Activated naive CD4-positive, alpha-beta T cell treated with anti-CD3 and anti-CD28 coated beads for 36 hours (primary cell): ENCODE measurements around the gene CRIP1. TPM values are rescaled to one million over a fixed set of nuclear protein-coding genes. Genes with fewer than 3 reads are reported as not detected.

Experiments
- CTCF ChIA-PET: fragments of 350-600 bp; sonication (Branson Sonifier 250); formaldehyde crosslinking; loops from one replicate; lab custom pipeline; 2021; ENCODE audit warnings: antibody characterized with exemption; lab: Charles Lee
- DNase-seq: peaks from one replicate; pipeline ENCODE4 v3.0.0-alpha.2; 2020
- H3K27ac Mint-ChIP-seq: one replicate; pipeline ENCODE4 v1.8.0; 2021; ENCODE audit warnings: mild to moderate bottlenecking, mixed read lengths
- H3K27me3 Mint-ChIP-seq: one replicate; pipeline ENCODE4 v1.8.0; 2021; ENCODE audit warnings: low read depth, mixed read lengths
- H3K36me3 Mint-ChIP-seq: one replicate; pipeline ENCODE4 v1.8.0; 2021; ENCODE audit warnings: low read depth, mixed read lengths
- H3K4me1 Mint-ChIP-seq: one replicate; pipeline ENCODE4 v1.8.0; 2021; ENCODE audit warnings: low read depth, mixed read lengths
- H3K4me3 Mint-ChIP-seq: one replicate; pipeline ENCODE4 v1.8.0; 2021; ENCODE audit warnings: mild to moderate bottlenecking, moderate library complexity, mixed read lengths
- H3K9me3 Mint-ChIP-seq: one replicate; pipeline ENCODE4 v1.8.0; 2021; ENCODE audit warnings: mixed read lengths
- intact Hi-C: fragments of 100-400 bp; cut with micrococcal nuclease; formaldehyde crosslinking; loops from one replicate; pipeline ENCODE4 v1.15.1; 2023
- total RNA-seq, 2 experiments: library from RNA; stranded (reverse); gene quantifications; one replicate each; pipeline ENCODE4 v1.2.3, GENCODE V29; 2021

CRIP1 gene
- total RNA-seq, 2 experiments from 2014 or later, result 67.3 to 77.1 TPM

DNA sequence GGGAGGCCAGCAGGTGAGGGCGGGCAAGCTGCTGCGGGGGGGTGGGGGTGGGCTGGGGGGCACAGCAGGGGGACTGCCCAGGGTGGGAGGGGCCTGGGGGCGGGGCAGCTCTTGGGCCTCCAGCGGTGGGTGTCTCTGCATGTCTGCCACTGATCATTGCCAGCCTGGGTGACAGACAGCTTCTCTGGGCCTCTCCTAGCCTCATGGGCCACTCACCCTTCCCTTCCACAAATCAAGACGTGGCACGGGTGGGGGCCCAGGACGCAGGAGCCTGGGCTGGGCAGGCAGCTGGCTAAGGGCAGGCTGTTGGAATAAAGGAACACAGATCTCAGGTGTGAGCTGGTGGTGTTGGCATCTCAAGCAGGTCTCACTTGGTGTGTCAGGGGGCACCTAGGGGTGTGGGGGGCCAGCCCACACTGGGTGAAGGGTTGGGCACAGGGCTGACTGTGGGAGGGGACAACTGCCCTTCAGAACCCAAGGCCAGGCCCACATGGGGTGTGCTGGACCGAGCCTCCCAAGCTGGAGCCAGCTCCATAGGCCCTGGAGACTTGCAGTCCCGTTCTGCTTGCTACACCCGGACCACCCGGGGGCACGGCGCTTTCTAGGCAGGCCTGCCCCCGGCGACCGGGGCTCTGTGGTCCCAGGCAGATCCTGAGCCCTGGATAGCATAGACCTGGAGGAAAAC, 7.4 kb downstream of the CRIP1 start:
- no peak overlapping the region for H3K27ac Mint-ChIP-seq
- peaks cover 11% of the 10 kb centered on the region for H3K4me1 Mint-ChIP-seq
- no peaks in the 10 kb centered on the region for H3K9me3 Mint-ChIP-seq
- intact Hi-C loops, result loop anchor here (5.0 to 10.0 kb wide), 2 partner anchors 312 to 509 kb away; partner anchors contain the start of genes CLBA1 and NUDT14
- peaks cover 4% of the 10 kb centered on the region for H3K36me3 Mint-ChIP-seq
- H3K4me3 Mint-ChIP-seq, result no peak overlapping the region
- CTCF ChIA-PET, result interaction anchor here (0.5 kb wide), 1 partner anchor 47 kb away, joined by 3 read pairs; no protein-coding TSS in a partner anchor
- no peak for DNase-seq
- H3K27me3 Mint-ChIP-seq, result no peaks in the 10 kb centered on the region

DNA sequence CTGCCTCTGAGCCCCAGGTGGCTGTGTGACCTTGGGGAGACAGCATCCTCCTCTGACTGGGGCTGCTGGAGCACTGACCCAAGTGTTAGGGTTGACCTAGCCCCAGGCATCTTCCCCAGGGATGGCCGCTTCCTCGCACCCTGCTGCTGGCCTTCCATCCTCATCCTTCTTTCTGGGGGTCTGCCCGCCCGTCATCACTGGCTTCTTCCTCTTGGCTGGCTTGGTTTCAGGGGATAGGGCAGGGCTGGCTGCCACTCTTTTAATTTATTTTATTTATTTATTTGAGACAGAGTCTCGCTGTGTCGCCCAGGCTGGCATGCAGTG, 7.9 kb downstream of the CRIP1 start:
- DNase-seq, result no peak
- no peaks in the 10 kb centered on the region for H3K9me3 Mint-ChIP-seq
- intact Hi-C loops, result loop anchor here (5.0 to 10.0 kb wide), 2 partner anchors 312 to 510 kb away; partner anchors contain the start of genes CLBA1 and NUDT14
- H3K4me1 Mint-ChIP-seq, result peaks cover 6% of the 10 kb centered on the region
- H3K4me3 Mint-ChIP-seq, result no peak overlapping the region
- H3K36me3 Mint-ChIP-seq, result peaks cover 4% of the 10 kb centered on the region
- H3K27ac Mint-ChIP-seq, result no peak overlapping the region
- CTCF ChIA-PET, result no interaction called here
- H3K27me3 Mint-ChIP-seq, result no peaks in the 10 kb centered on the region

DNA sequence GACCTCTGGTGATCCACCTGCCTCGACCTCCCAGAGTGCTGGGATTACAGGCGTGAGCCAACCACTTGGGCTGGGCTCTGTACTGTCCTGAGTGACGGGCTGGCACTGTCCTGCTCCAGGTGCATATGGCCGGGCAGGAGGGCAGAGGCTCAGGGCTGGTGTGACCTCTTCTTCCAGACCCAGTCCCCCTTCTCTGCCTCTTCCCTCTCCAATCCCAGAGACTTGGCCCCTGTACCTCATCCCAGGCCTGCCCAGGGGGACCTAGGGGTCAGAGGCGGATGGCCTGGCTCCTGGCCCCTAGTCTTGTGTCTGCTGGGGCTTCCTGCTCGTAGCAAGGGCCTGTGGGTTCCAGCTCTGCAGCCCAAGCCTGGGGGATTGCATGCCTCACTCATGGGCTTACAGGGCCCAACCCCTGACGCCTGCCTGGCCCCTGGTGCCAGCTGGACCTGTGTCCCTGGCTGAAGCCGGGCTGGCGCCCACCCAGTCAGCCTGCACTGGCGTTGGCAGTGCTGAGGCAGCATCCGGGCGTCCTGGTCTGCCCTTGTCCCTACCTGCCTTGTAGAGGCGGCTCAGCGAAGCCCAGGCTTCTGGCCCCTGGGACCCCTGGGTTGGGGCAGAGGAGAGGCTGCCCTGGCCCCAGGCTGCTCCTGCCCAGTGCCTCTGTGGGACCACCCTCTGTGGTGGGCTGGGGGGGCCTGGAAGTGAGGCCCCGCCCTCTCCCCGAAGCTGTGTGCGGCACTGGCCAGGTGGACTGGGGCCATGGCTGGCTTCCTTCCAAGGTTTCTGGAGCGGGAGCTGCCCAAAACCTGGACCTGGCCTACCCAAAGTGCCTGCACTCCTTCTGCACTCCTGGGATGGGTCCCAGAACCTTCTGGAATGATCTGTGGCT, 8.7 kb downstream of the CRIP1 start:
- Mint-ChIP-seq H3K36me3 (peaks cover 4% of the 10 kb centered on the region), H3K27ac (no peak overlapping the region), H3K27me3 (no peaks in the 10 kb centered on the region), H3K4me1 (peaks cover 5% of the 10 kb centered on the region), H3K9me3 (no peaks in the 10 kb centered on the region), H3K4me3 (no peak overlapping the region)
- CTCF ChIA-PET, result no interaction called here
- no peak for DNase-seq
- intact Hi-C loops, result loop anchor here (10.0 kb wide), 1 partner anchor 511 kb away; the partner anchor contains the start of gene CLBA1

DNA sequence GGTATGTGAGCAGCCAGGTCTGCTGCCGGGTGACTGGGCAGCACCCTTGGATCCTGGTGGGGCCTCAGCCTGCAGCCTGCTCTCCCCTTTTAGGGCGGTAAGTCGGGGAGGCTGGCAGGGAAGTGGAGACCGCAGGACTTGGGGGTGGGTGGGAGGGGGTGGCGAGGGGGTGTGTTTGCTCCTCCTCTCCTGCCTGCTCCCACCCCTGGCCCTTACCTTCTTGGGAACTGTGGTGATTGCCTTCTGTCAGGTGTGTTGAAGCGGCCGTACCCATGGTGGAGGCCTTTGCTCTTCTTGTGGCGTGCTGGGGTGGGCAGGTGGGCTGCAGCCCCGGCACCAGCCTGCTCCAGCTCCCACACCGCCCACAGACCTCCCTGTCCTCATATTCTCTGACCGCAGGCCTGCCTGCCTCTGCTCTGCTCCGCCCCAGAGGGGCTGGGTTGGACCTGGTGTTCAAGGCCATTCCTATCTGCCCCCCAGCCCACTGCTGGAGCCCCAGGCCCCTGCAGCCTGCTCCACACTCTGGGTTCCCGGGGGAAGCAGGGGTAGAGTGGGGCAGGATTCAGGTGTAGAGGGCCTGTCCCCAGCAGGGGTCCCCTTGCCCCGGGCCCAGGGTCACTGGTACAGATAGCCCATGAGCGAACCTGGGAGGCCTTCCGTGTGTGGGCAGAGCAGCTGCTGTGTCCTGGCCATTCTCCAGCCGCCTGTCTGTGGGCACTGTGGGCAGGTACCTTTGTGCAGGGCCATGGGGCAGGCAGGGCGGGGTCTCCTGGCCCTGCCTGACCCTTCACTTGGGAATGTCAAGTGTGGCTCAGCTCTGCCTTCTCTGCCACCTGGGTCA, 9.5 kb downstream of the CRIP1 start:
- no peak for DNase-seq
- Mint-ChIP-seq H3K4me3 (no peak overlapping the region), H3K27me3 (no peaks in the 10 kb centered on the region), H3K4me1 (peaks cover 5% of the 10 kb centered on the region), H3K27ac (no peak overlapping the region), H3K36me3 (peaks cover 4% of the 10 kb centered on the region), H3K9me3 (no peaks in the 10 kb centered on the region)
- intact Hi-C loops, result loop anchor here (10.0 kb wide), 1 partner anchor 511 kb away; the partner anchor contains the start of gene CLBA1
- CTCF ChIA-PET, result no interaction called here

DNA sequence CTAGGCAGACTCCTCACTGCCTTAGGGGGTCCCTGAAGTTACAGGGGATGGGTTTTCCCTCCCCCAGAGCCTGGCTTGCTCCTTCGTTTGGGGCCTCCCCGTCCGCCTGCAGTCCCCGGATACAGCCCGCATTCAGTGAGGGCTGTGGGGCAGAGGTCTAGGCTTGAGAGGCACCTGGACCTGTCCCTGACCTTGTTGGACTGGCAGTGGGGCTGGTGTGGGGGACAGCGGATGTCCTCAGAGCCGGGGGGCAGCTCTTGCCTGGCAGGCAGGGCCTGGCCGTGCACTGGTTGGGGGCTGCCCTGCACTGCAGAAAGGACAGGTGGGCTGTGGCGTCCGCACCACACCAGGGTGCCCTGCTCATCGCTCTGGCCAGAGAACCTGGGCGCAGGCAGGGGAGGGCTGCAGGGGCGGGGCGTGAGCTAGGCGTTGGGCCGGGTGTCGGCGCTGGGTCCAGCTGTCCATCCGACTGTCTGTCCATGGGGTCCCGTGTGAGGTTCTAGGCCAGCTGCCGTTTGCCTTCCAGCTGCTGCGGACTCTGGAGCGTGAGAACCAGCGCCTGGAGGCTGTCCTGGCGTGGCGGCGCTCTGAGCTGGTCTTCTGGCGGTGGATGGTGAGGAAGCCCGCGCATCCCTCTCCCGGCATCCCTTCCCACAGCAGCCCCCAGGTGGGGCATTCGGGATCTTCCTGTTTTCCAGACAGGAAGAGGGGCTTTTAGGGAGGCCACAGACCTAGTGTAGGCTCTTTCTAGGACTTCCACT, 10.3 kb downstream of the CRIP1 start:
- Mint-ChIP-seq H3K27ac (no peak overlapping the region), H3K9me3 (no peaks in the 10 kb centered on the region), H3K27me3 (no peaks in the 10 kb centered on the region), H3K4me1 (peaks cover 1% of the 10 kb centered on the region), H3K4me3 (no peak overlapping the region), H3K36me3 (peaks cover 4% of the 10 kb centered on the region)
- no peak for DNase-seq
- CTCF ChIA-PET, result no interaction called here
- intact Hi-C loops, result loop anchor here (10.0 kb wide), 1 partner anchor 512 kb away; the partner anchor contains the start of gene CLBA1

DNA sequence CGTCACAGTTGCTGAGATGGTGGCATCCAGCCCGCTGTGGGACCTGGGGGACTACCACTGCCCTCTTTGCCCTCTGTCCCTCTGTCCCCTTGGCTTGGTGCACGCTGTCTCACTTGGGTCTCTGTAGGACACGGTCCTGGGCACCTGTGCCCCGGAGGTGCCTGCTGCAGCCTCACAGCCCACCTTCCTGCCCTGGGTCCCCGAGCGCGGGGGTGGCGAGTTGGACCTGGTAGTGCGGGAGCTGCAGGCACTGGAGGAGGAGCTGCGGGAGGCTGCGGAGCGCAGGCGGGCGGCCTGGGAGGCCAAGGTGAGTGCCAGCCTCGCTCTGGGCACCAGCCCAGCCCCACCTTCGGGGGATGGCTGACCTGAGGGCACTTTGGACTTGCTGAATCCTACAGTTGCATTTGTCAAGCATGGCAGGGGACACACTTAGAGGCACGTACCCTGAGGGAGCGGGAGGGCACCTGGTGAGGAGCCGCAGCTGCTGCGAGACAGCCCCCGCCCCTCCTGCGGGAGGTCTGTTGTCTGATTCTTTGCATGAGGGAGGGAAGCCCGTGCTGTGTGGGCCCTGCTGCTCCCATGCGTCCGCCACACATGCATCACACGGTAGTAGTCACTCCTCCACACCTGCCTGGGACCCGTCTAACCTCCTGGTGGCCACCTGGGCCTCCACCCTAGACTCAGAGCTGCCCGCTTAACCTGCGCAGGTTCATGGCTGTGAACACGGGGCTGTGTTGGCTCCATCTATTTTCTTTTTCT, 11.2 kb downstream of the CRIP1 start:
- intact Hi-C loops, result loop anchor here (10.0 kb wide), 1 partner anchor 513 kb away; the partner anchor contains the start of gene CLBA1
- Mint-ChIP-seq H3K27me3 (no peaks in the 10 kb centered on the region), H3K4me3 (no peak overlapping the region), H3K36me3 (peaks cover 4% of the 10 kb centered on the region), H3K4me1 (no peaks in the 10 kb centered on the region), H3K27ac (no peak overlapping the region), H3K9me3 (no peaks in the 10 kb centered on the region)
- CTCF ChIA-PET, result no interaction called here
- DNase-seq, result no peak

DNA sequence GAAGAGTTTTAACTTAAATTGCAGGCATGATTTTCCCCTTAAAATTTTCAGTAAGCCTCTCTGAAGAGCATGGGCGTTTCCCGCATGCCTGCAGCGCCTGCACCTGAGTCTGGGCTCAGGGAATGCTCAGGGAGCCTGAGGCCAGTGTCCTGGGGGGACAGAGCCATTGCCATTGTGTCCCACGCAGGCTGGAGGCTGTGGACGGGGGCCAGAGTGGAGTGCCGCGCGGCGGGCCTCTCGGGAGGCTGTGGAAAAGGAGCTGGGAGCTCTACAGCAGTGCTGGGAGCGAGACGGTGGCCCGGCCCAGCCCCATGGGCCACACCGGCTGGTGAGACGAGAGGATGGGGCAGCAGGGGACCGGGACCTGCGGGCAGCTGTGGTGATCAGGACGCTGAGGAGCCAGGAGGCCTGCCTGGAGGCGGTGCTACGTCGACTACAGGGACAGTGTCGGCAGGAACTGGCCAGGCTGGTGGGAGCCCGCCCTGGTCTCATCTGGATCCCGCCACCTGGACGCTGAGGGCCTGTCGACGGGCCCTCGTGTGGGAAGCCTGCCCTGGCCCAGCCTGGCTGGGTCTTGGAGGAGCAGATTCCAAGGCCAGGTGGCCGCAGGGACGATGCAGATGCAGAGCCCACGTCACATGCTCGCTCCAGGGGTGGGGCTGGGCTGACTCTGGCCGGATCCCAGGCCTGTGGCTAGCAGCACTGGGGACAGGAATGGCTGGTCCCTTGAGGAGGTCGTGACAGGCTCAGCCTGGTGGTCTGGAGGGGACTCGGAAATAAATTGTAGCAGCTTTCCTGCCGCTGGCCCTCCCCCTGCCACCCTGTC, 12.0 kb downstream of the CRIP1 start:
- H3K36me3 Mint-ChIP-seq, result no peaks in the 10 kb centered on the region
- intact Hi-C loops, result loop anchor here (10.0 kb wide), 1 partner anchor 514 kb away; the partner anchor contains the start of gene CLBA1
- DNase-seq, result no peak
- no peak overlapping the region for H3K27ac Mint-ChIP-seq
- no peaks in the 10 kb centered on the region for H3K9me3 Mint-ChIP-seq
- CTCF ChIA-PET, result no interaction called here
- H3K4me3 Mint-ChIP-seq, result no peak overlapping the region
- no peaks in the 10 kb centered on the region for H3K27me3 Mint-ChIP-seq
- H3K4me1 Mint-ChIP-seq, result no peaks in the 10 kb centered on the region

DNA sequence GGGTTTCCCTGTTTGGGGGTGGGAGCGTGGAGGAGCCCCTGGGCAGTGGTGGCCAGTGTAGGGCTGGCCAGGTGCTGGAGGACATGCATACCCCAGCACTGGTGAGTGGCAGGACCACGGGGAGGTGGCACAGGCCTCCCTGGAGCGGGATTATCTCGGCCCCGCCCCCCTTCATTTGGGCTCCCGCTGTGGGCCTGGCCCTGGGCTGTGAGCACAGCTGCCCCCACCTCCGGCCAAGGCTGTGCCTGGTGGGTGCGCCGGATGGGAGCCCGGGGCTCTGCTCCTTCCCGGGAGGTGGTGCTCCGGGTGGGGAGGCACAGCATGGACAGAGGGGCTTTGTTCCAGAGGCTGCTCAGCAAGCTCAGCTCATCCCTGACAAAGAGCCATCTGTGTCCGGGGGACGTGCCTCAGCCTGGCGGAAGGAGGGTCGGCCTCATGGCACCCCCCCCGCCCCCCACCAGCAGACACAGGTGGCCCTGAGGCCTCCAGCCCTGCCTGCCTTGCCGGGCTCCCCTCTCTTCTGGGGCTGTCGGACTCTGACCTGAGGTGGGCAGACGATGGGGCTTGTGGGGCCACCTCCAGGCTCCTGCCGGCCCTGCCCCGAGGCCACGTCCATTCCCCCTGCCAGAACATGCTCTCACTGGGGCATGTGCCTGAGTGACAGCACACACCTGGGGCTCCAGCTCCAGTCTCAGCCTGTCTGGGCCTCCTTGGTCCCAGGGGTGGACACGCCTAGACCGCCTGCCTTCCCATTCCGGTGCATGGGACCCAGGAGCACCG, 12.8 kb downstream of the CRIP1 start:
- Mint-ChIP-seq H3K27me3 (no peaks in the 10 kb centered on the region), H3K27ac (no peak overlapping the region), H3K36me3 (no peaks in the 10 kb centered on the region), H3K9me3 (no peaks in the 10 kb centered on the region), H3K4me3 (no peak overlapping the region), H3K4me1 (no peaks in the 10 kb centered on the region)
- intact Hi-C loops, result loop anchor here (10.0 kb wide), 1 partner anchor 515 kb away; the partner anchor contains the start of gene CLBA1
- no peak for DNase-seq
- CTCF ChIA-PET, result no interaction called here

DNA sequence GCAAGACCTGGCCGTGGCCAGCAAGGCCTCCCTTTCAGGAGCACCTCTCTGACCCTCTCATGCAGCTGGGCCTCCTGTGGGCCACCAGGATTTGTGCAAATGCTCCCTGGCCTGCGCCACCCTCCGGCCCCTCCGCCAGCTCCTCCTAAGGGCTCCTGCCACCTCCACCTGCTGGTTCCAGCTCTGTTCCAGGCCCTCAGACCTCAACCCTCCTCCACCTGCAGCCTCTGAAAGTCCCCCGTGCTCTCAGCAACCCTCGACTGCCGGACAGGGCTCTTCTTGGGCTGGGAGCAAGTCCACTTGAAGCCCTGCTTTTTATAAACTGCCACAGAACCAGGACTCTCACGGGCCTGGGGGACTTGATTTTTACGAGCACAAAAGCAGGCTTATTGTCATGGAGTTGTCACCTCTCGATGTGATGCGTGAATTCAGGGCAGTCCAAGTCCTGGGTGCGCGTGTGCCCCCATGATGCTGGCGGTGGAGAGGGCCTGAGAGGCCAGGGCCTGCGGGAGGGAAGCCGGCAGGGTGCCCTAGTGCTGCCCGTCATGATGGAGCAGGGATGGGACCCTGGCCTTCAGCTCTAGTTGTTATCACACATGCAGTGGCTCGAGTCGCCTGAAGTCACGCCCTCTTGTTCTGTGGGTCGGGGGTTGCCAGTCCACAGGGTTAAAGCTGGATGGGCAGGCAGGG, 13.5 kb downstream of the CRIP1 start:
- no peaks in the 10 kb centered on the region for H3K27me3 Mint-ChIP-seq
- CTCF ChIA-PET, result no interaction called here
- no peak overlapping the region for H3K27ac Mint-ChIP-seq
- no peaks in the 10 kb centered on the region for H3K36me3 Mint-ChIP-seq
- H3K4me3 Mint-ChIP-seq, result no peak overlapping the region
- no peak for DNase-seq
- intact Hi-C loops, result no loop called here
- no peaks in the 10 kb centered on the region for H3K4me1 Mint-ChIP-seq
- H3K9me3 Mint-ChIP-seq, result no peaks in the 10 kb centered on the region
